ENCODE results near the gene BNIP5. TPM values are rescaled to one million over a fixed set of nuclear protein-coding genes. Genes with fewer than 3 reads are reported as not detected.

Gene BNIP5
- total RNA-seq, 4 donors from 2014 or later: not detected

DNA sequence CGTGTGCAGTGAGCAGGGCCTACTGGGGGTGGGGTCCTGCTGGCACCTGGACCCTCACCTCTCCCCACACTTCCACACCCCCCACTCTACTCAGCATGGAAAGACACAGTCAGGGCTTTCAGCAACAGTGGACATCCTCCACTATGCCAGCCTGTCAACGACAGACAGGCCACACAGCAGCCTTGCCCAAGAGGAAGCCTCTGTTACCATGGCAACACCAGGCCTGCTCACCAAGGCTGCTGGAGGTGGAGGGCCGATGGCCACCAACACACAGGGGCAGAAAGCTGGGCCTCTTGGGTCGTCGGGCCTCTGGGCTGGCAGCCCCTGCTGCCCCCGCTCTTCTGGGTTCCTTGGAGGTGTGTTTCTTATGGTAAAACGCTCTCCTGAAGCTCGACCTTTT is 13.6 kb downstream of the BNIP5 start:
- Histone ChIP-seq H3K9me3 (no peaks in the 10 kb centered on the region), H3K27ac (replicated peaks in 1 of 4) (no peak overlapping the region), H3K4me1 (peaks cover 0 to 3% (median 0%) of the 10 kb centered on the region in 4 donors), H3K36me3 (no peaks in the 10 kb centered on the region), H3K27me3 (no peaks in the 10 kb centered on the region), H3K4me3 (no peak overlapping the region)
- no peak for DNase-seq (ENCODE audit: extremely low spot score)
- intact Hi-C loops (cut with DNase I): no loop called here
- TF ChIP-seq POLR2A (IDR thresholded peaks at IDR 0.05; ENCODE audit: low read depth) (no peak), EP300 (IDR thresholded peaks at IDR 0.05) (no peak), POLR2AphosphoS5 (IDR thresholded peaks at IDR 0.05) (no peak)
- TF ChIP-seq, protein P1, sequence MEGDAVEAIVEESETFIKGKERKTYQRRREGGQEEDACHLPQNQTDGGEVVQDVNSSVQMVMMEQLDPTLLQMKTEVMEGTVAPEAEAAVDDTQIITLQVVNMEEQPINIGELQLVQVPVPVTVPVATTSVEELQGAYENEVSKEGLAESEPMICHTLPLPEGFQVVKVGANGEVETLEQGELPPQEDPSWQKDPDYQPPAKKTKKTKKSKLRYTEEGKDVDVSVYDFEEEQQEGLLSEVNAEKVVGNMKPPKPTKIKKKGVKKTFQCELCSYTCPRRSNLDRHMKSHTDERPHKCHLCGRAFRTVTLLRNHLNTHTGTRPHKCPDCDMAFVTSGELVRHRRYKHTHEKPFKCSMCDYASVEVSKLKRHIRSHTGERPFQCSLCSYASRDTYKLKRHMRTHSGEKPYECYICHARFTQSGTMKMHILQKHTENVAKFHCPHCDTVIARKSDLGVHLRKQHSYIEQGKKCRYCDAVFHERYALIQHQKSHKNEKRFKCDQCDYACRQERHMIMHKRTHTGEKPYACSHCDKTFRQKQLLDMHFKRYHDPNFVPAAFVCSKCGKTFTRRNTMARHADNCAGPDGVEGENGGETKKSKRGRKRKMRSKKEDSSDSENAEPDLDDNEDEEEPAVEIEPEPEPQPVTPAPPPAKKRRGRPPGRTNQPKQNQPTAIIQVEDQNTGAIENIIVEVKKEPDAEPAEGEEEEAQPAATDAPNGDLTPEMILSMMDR (IDR thresholded peaks at IDR 0.05): no peak
- WGBS: 89% methylated on average over 3 of the region's 8 CpGs

- Histone ChIP-seq H3K9me3 (no peaks in the 10 kb centered on the region), H3K4me1 (peaks cover 0 to 3% (median 0%) of the 10 kb centered on the region in 4 donors), H3K36me3 (no peaks in the 10 kb centered on the region), H3K4me3 (no peak overlapping the region), H3K27me3 (no peaks in the 10 kb centered on the region), H3K27ac (replicated peaks in 1 of 4) (no peak overlapping the region)
- TF ChIP-seq POLR2AphosphoS5 (IDR thresholded peaks at IDR 0.05) (no peak), POLR2A (IDR thresholded peaks at IDR 0.05; ENCODE audit: low read depth) (no peak), EP300 (IDR thresholded peaks at IDR 0.05) (no peak)
- TF ChIP-seq, protein P1 (IDR thresholded peaks at IDR 0.05): no peak
- intact Hi-C loops (cut with DNase I): no loop called here
- WGBS: 92% methylated on average over 2 of the region's 3 CpGs
- DNase-seq (ENCODE audit: extremely low spot score): no peak
These were observed 14.1 kb downstream of the BNIP5 start for GRCh38 chr6:36322591-36322990.

- no peaks in the 10 kb centered on the region for H3K4me1 ChIP-seq
- H3K36me3 ChIP-seq: no peaks in the 10 kb centered on the region
- TF ChIP-seq EP300 (IDR thresholded peaks at IDR 0.05) (no peak), POLR2A (IDR thresholded peaks at IDR 0.05; ENCODE audit: low read depth) (no peak), POLR2AphosphoS5 (IDR thresholded peaks at IDR 0.05) (no peak)
- TF ChIP-seq, protein P1 (IDR thresholded peaks at IDR 0.05): no peak
- intact Hi-C loops (cut with DNase I): no loop called here
- 89% methylated on average over 8 of the region's 11 CpGs for WGBS
- H3K4me3 ChIP-seq: no peak overlapping the region
- no peaks in the 10 kb centered on the region for H3K9me3 ChIP-seq
- H3K27ac ChIP-seq (replicated peaks in 1 of 4): no peak overlapping the region
- H3K27me3 ChIP-seq: no peaks in the 10 kb centered on the region
- DNase-seq (ENCODE audit: extremely low spot score): no peak
These were observed 16.2 kb downstream of the BNIP5 start for GRCh38 chr6:36320475-36320874.

- intact Hi-C loops (cut with DNase I): no loop called here
- TF ChIP-seq, protein P1 (IDR thresholded peaks at IDR 0.05): no peak
- no peak for TF ChIP-seq POLR2AphosphoS5 (IDR thresholded peaks at IDR 0.05)
- TF ChIP-seq EP300 (IDR thresholded peaks at IDR 0.05): no peak
- no peak for TF ChIP-seq POLR2A (IDR thresholded peaks at IDR 0.05; ENCODE audit: low read depth)
These were observed 16.9 kb downstream of the BNIP5 start for GRCh38 chr6:36319821-36320220.

DNA sequence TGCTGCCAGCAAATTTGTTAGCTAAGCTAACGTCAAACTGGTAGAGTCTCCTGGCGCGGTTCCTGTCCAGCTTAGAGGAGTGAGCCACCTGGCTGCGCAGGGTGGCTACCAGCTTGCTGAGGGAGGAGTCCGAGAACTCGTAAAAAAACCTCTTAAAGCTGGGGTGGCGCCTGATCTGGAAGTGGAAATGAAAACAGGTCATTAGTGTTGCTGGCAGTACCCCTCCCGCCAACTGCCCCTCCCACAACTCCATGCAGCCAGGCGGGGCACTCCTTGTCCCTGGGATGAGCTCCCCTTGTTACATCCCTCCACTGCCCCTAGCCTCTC is 17.3 kb downstream of the BNIP5 start:
- intact Hi-C loops (cut with DNase I): no loop called here
- H3K36me3 ChIP-seq: no peaks in the 10 kb centered on the region
- no peaks in the 10 kb centered on the region for H3K9me3 ChIP-seq
- no peak overlapping the region for H3K4me3 ChIP-seq
- no peaks in the 10 kb centered on the region for H3K27me3 ChIP-seq
- no peak for DNase-seq (ENCODE audit: extremely low spot score)
- no peak overlapping the region for H3K27ac ChIP-seq (replicated peaks in 1 of 4)
- TF ChIP-seq EP300 (IDR thresholded peaks at IDR 0.05): no peak
- TF ChIP-seq, protein P1 (IDR thresholded peaks at IDR 0.05): no peak
- TF ChIP-seq POLR2A (IDR thresholded peaks at IDR 0.05; ENCODE audit: low read depth): no peak
- TF ChIP-seq POLR2AphosphoS5 (IDR thresholded peaks at IDR 0.05): no peak
- whole genome bisulfite sequencing: 86% methylated on average over 9 of the region's 9 CpGs
- no peaks in the 10 kb centered on the region for H3K4me1 ChIP-seq

More at GRCh38 chr6:36319821-36320220, 16.9 kb downstream of the BNIP5 start:
- Histone ChIP-seq H3K4me3 (no peak overlapping the region), H3K4me1 (no peaks in the 10 kb centered on the region), H3K36me3 (no peaks in the 10 kb centered on the region), H3K9me3 (no peaks in the 10 kb centered on the region), H3K27me3 (no peaks in the 10 kb centered on the region), H3K27ac (replicated peaks in 1 of 4) (no peak overlapping the region)
- 91% methylated on average over 2 of the region's 2 CpGs for WGBS
- DNase-seq (ENCODE audit: extremely low spot score): no peak

Measured in esophagus muscularis mucosa (tissue), 4 donors.